Stimulated activated CD4-positive, alpha-beta T cell treated with anti-CD3 and anti-CD28 coated beads, Interleukin-12 subunit alpha, Interleukin-12 subunit beta, amount 100 ng/mL, for 24 hours (primary cell): ENCODE measurements around the gene GALNT18.
A peak's percentile ranks its signal among the peaks of the same experiment; 100 is the strongest.

ENCODE experiments used
- DNase-seq, 2 experiments: peaks; one replicate each; pipeline ENCODE4 v3.0.0-alpha.2; 2020; ENCODE audit warnings: low read depth in 2 of 2

The GALNT18 gene

GRCh38 chr11:11621573-11622339 is at the start of gene GALNT18:
TSS of gene GALNT18 (minus strand) at chr11:11622005.
- DNase-seq: peak; percentile 30 to 76

GRCh38 chr11:11670574-11670973 is 48.8 kb upstream of the GALNT18 start:
- DNase-seq: no peak

- no peak for DNase-seq
These were observed 47.5 kb upstream of the GALNT18 start for GRCh38 chr11:11669233-11669846.

GRCh38 chr11:11668781-11669180 is 47.0 kb upstream of the GALNT18 start:
- DNase-seq: no peak

GRCh38 chr11:11668274-11668673 is 46.5 kb upstream of the GALNT18 start:
- no peak for DNase-seq

GRCh38 chr11:11667056-11667455 is 45.3 kb upstream of the GALNT18 start:
- DNase-seq: no peak

GRCh38 chr11:11665407-11665806 is 43.6 kb upstream of the GALNT18 start:
- no peak for DNase-seq

GRCh38 chr11:11663907-11664306 is 42.1 kb upstream of the GALNT18 start:
- no peak for DNase-seq

- no peak for DNase-seq
These were observed 40.8 kb upstream of the GALNT18 start for GRCh38 chr11:11662578-11662977.

- no peak for DNase-seq
These were observed 39.7 kb upstream of the GALNT18 start for GRCh38 chr11:11661326-11662040.

- no peak for DNase-seq
These were observed 38.5 kb upstream of the GALNT18 start for GRCh38 chr11:11660363-11660740.

- no peak for DNase-seq
These were observed 38.0 kb upstream of the GALNT18 start for GRCh38 chr11:11659567-11660362.

- no peak for DNase-seq
These were observed 35.6 kb upstream of the GALNT18 start for GRCh38 chr11:11657218-11657955.

GRCh38 chr11:11641581-11641980 is 19.8 kb upstream of the GALNT18 start:
- DNase-seq: no peak

- DNase-seq: no peak
These were observed 19.2 kb upstream of the GALNT18 start for GRCh38 chr11:11640996-11641395.

GRCh38 chr11:11640152-11640551 is 18.3 kb upstream of the GALNT18 start:
- DNase-seq: no peak

- no peak for DNase-seq
These were observed 14.9 kb upstream of the GALNT18 start for GRCh38 chr11:11636671-11637070.

GRCh38 chr11:11635443-11635842 is 13.6 kb upstream of the GALNT18 start:
- no peak for DNase-seq

- no peak for DNase-seq
These were observed 7.6 kb upstream of the GALNT18 start for GRCh38 chr11:11629368-11629767.

- no peak for DNase-seq
These were observed 6.8 kb upstream of the GALNT18 start for GRCh38 chr11:11628651-11629050.

GRCh38 chr11:11626128-11626527 is 4.3 kb upstream of the GALNT18 start:
- DNase-seq: no peak
